ENCODE measurements around the gene BACH2. TPM values are rescaled to one million over a fixed set of nuclear protein-coding genes. Genes with fewer than 3 reads are reported as not detected.
"Not testable (repeated sequence)": the region's sequence is repeated elsewhere in the genome, so short reads cannot be mapped to it uniquely, and the experiment has no call there.

Gene BACH2
- total RNA-seq, 2 experiments from 2014 or later: 30.3 to 31.1 TPM

GRCh38 chr6:90048206-90048967 is 248.3 kb downstream of the BACH2 start:
- H3K9me3 Mint-ChIP-seq: peaks cover 5% of the 10 kb centered on the region
- ChIA-PET POLR2A (interaction anchor here (1.0 kb wide), 2 partner anchors 36 to 49 kb away, joined by 3 read pairs; no protein-coding TSS in a partner anchor), CTCF (no interaction called here)
- peaks cover 40% of the 10 kb centered on the region for H3K4me1 Mint-ChIP-seq
- DNase-seq: no peak
- H3K27ac Mint-ChIP-seq: peak overlapping the region; percentile 7
- H3K27me3 Mint-ChIP-seq: no peaks in the 10 kb centered on the region
- peaks cover 8% of the 10 kb centered on the region for H3K36me3 Mint-ChIP-seq (ENCODE audit: low read depth)
- H3K4me3 Mint-ChIP-seq: no peak overlapping the region

DNA sequence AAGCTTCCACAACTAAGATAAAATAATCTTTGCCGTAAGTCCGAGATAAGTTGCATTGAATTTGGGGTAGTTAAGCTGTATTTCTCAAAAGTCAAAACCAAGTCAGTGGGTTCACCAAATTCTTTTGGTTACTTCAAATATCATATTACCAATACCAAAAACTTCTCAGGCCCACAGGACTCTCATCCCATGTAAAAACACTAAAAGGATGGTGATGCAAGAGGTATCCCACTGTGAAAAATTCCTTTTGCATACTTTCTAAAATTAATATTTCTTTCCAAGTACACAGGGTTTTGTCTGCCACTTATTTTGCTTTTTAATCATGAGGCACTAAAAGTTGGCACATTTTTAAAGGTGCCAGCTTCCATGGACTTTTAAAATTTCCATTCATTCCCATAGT is 251.1 kb downstream of the BACH2 start:
- peaks cover 2% of the 10 kb centered on the region for H3K36me3 Mint-ChIP-seq (ENCODE audit: low read depth)
- no peak for DNase-seq

DNA sequence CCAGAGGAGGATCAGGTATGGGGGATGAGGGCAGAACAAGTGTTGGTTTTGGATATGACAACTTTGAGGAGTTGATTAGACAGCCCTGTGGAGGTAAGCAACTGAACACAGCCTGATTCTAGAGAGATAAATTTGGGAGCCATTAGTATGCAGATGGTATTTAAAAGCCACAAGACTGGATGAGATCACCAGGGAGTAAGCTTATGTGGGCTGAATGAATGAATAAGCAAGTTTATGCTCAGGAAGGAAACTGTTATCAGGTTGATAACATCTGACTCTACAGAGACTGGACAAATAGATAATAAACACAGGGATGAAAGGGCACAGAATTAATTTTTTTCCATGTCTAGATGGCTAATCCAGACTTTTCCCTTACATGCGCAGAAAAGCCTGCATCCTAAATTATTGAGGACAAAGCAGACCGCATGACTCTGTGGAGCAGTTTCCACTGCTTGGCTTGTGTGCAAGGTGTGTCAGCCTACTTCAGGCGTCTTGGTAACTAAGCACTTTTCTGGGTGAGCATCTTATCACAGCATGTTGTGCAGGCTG is 251.7 kb downstream of the BACH2 start:
- Mint-ChIP-seq H3K27ac (no peak overlapping the region), H3K4me1 (peaks cover 36% of the 10 kb centered on the region), H3K27me3 (no peaks in the 10 kb centered on the region), H3K36me3 (ENCODE audit: low read depth) (peaks cover 2% of the 10 kb centered on the region), H3K4me3 (no peak overlapping the region), H3K9me3 (no peaks in the 10 kb centered on the region)
- DNase-seq: no peak
- POLR2A ChIA-PET: interaction anchor here (1.2 kb wide), 1 partner anchor 90 kb away, joined by 3 read pairs; no protein-coding TSS in a partner anchor
- CTCF ChIA-PET: no interaction called here

More for the DNA sequence above, 251.1 kb downstream of the BACH2 start:
- no peaks in the 10 kb centered on the region for H3K9me3 Mint-ChIP-seq
- H3K27ac Mint-ChIP-seq: no peak overlapping the region
- no peak overlapping the region for H3K4me3 Mint-ChIP-seq
- no peaks in the 10 kb centered on the region for H3K27me3 Mint-ChIP-seq
- peaks cover 40% of the 10 kb centered on the region for H3K4me1 Mint-ChIP-seq
- POLR2A ChIA-PET: interaction anchor here (1.2 kb wide), 1 partner anchor 91 kb away, joined by 3 read pairs; no protein-coding TSS in a partner anchor
- CTCF ChIA-PET: interaction anchor here (1.1 kb wide), 1 partner anchor 105 kb away, joined by 3 read pairs; no protein-coding TSS in a partner anchor

DNA sequence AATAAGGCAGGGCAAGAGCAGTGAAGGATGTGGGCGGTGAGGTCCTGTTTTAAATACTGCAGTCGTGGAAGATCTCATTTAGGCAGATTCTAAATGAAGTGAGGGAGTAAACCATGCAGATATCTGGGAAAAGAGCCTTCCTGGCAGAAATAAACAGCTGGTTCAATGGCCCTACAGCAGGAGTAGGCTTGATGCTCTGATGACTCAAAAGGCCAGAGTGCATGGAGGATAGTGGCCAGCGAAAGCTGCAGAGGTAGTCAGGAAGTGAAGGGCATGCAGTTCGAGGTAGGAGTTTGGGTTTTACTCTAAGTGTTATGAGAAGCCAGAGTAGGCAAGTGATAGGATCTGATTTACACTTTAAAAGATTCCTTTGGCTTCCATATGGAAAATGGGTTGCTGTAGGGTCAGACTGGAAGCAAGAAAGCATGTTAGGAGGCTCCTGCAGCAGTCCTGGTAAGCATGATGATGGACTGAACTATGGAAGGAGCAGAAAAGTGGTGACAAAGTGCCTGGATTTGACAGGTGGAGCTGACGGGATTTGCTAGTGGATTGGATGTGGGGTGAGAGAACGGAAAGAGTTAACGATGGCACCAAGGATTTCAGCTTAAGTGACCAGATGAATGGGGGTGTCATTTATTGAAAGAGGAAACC is 252.3 kb downstream of the BACH2 start:
- peaks cover 2% of the 10 kb centered on the region for H3K36me3 Mint-ChIP-seq (ENCODE audit: low read depth)
- ChIA-PET POLR2A (no interaction called here), CTCF (no interaction called here)
- no peaks in the 10 kb centered on the region for H3K9me3 Mint-ChIP-seq
- no peak overlapping the region for H3K4me3 Mint-ChIP-seq
- DNase-seq: no peak
- H3K4me1 Mint-ChIP-seq: peaks cover 30% of the 10 kb centered on the region
- H3K27ac Mint-ChIP-seq: no peak overlapping the region
- H3K27me3 Mint-ChIP-seq: no peaks in the 10 kb centered on the region

DNA sequence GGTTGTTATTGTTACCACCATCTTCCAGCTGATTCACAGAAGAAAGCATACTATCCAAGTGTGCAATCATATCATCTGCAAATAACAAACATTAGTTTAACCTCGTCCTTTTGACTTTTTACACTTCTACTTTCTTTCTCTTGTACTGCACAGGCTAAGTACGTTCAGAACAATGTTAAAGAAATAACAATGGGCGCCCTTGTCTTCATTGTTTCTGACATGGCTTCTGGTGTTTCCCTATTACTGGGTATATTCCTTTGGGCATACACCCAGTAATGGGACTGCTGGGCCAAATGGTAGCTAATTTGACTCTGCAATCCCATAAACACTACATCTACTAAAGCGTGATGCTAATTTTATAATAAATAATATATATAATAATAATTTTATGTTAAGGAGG is 255.7 kb downstream of the BACH2 start:
- POLR2A ChIA-PET: no interaction called here
- CTCF ChIA-PET: no interaction called here
- H3K27ac Mint-ChIP-seq: no peak overlapping the region
- DNase-seq: no peak
- no peak overlapping the region for H3K4me3 Mint-ChIP-seq
- peaks cover 12% of the 10 kb centered on the region for H3K36me3 Mint-ChIP-seq (ENCODE audit: low read depth)
- peaks cover 4% of the 10 kb centered on the region for H3K9me3 Mint-ChIP-seq
- no peaks in the 10 kb centered on the region for H3K27me3 Mint-ChIP-seq
- H3K4me1 Mint-ChIP-seq: peaks cover 19% of the 10 kb centered on the region

GRCh38 chr6:90039911-90040310 is 256.7 kb downstream of the BACH2 start:
- H3K4me1 Mint-ChIP-seq: peaks cover 17% of the 10 kb centered on the region
- H3K36me3 Mint-ChIP-seq (ENCODE audit: low read depth): peaks cover 16% of the 10 kb centered on the region
- DNase-seq: no peak
- no peaks in the 10 kb centered on the region for H3K27me3 Mint-ChIP-seq
- H3K27ac Mint-ChIP-seq: no peak overlapping the region
- ChIA-PET POLR2A (no interaction called here), CTCF (interaction anchor here (0.7 kb wide), 1 partner anchor 584 kb away, joined by 3 read pairs; no protein-coding TSS in a partner anchor)
- H3K4me3 Mint-ChIP-seq: no peak overlapping the region
- H3K9me3 Mint-ChIP-seq: peaks cover 4% of the 10 kb centered on the region

DNA sequence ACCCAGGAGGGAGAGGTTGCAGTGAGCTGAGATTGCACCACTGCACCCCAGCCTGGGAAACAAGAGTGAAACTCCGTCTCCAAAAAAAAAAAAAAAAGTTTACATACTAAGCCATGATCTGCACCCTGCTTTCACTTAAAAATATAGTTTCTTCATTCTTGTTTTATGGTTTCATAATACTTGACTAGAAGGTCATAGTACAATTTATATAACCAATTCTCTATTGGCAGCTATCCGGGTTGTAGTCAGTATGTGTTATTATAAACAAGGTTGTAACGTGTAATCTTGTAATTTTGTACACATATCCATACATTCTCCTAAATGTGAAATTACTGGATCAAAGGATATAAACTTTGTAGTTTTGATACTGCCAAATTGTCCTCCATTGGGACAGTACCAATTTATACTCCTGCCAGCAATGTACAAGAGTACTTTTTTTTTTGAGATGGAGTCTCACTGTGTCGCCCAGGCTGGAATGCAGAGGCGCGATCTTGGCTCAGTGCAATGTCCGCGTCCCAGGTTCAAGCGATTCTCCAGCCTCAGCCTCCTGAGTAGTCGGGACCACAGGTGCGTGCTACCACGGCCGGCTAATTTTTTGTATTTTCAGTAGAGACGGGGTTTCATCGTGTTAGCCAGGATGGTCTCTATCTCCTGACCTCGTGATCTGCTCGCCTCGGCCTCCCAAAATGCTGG is 257.5 kb downstream of the BACH2 start:
- Mint-ChIP-seq H3K4me3 (no peak overlapping the region), H3K4me1 (peaks cover 17% of the 10 kb centered on the region), H3K27me3 (no peaks in the 10 kb centered on the region), H3K36me3 (ENCODE audit: low read depth) (peaks cover 16% of the 10 kb centered on the region), H3K27ac (no peak overlapping the region), H3K9me3 (peaks cover 4% of the 10 kb centered on the region)
- ChIA-PET CTCF (interaction anchor here (0.7 kb wide), 2 partner anchors 23 to 585 kb away, joined by 3 read pairs; no protein-coding TSS in a partner anchor), POLR2A (no interaction called here)
- no peak for DNase-seq

DNA sequence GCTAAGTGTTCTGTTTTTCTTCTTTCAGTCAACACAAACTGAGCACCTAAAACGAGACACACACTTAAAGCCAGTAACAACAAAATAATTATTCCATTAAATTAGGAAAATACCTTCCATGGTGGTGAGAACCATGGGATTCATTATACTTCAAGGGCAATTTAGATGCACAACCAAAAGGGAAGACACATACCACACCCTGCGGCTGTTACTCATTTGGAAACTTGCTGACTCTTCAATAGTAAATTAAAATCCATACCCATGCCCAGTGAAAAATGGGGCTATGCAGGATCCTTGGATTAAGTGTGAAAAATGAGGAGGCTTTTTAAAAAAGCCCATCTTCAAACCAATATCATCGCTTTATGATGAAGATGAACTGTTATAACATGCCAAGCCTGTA is 259.7 kb downstream of the BACH2 start:
- Mint-ChIP-seq H3K27me3 (no peaks in the 10 kb centered on the region), H3K4me3 (no peak overlapping the region), H3K9me3 (peaks cover 5% of the 10 kb centered on the region), H3K4me1 (peaks cover 18% of the 10 kb centered on the region), H3K36me3 (ENCODE audit: low read depth) (peaks cover 20% of the 10 kb centered on the region), H3K27ac (no peak overlapping the region)
- ChIA-PET CTCF (no interaction called here), POLR2A (no interaction called here)
- DNase-seq: no peak

DNA sequence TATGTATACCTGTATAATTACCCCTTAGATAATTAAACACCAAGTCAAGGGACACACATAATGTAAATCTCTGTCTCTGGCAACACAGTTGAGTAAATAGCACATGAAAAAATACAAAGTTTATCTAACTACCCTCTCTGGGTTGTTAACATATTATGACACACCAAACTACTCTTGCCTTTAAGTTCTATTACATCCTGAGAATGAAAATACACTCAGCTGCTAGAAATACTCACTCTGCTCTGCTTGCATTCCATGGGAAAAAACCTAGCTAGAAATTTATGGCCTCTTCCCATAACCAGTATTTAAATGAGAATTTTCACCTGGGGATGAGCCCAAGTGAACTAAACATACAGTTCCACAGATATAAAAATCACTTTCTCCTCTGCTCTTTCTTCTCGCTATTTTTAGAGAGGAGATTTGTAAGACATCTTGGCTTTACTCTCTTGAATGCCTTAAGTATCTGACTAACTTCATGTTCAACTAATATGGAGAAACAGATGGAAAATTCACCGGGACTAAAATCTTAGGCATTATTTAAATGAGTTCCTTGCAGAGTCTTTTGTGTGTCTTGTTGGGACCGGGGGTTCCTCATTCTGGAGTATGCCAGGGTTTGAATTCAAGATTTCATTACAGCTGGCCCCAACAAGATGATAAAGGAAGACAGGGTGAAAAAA is 261.5 kb downstream of the BACH2 start:
- Mint-ChIP-seq H3K4me3 (no peak overlapping the region), H3K9me3 (peaks cover 6% of the 10 kb centered on the region), H3K4me1 (peaks cover 20% of the 10 kb centered on the region), H3K27me3 (no peaks in the 10 kb centered on the region), H3K36me3 (ENCODE audit: low read depth) (peaks cover 22% of the 10 kb centered on the region), H3K27ac (no peak overlapping the region)
- no peak for DNase-seq
- POLR2A ChIA-PET: no interaction called here
- CTCF ChIA-PET: no interaction called here

- no peak overlapping the region for H3K4me3 Mint-ChIP-seq
- no peaks in the 10 kb centered on the region for H3K27me3 Mint-ChIP-seq
- POLR2A ChIA-PET: no interaction called here
- DNase-seq: no peak
- H3K4me1 Mint-ChIP-seq: peaks cover 34% of the 10 kb centered on the region
- H3K27ac Mint-ChIP-seq: no peak overlapping the region
- peaks cover 7% of the 10 kb centered on the region for H3K9me3 Mint-ChIP-seq
- CTCF ChIA-PET: no interaction called here
- peaks cover 23% of the 10 kb centered on the region for H3K36me3 Mint-ChIP-seq (ENCODE audit: low read depth)
Measured at GRCh38 chr6:90033746-90034271, 262.8 kb downstream of the BACH2 start.

DNA sequence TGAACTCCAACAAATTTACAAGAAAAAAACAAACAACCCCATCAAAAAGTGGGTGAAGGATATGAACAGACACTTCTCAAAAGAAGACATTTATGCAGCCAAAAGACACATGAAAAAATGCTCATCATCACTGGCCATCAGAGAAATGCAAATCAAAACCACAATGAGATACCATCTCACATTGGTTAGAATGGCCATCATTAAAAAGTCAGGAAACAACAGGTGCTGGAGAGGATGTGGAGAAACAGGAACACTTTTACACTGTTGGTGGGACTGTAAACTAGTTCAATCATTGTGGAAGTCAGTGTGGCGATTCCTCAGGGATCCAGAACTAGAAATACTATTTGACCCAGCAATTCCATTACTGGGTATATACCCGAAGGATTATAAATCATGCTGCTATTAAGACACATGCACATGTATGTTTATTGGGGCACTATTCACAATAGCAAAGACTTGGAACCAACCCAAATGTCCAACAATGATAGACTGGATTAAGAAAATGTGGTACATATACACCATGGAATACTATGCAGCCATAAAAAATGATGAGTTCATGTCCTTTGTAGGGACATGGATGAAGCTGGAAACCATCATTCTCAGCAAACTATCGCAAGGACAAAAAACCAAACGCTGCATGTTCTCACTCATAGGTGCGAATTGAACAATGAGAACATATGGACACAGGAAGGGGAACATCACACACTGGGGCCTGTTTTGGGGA is 264.0 kb downstream of the BACH2 start:
- Mint-ChIP-seq H3K4me1 (peaks cover 43% of the 10 kb centered on the region), H3K36me3 (ENCODE audit: low read depth) (peaks cover 22% of the 10 kb centered on the region)
- H3K9me3 Mint-ChIP-seq, H3K27ac Mint-ChIP-seq, H3K4me3 Mint-ChIP-seq, DNase-seq, POLR2A ChIA-PET, CTCF ChIA-PET, H3K27me3 Mint-ChIP-seq: not testable (repeated sequence)

GRCh38 chr6:90028995-90029635 is 267.5 kb downstream of the BACH2 start:
- ChIA-PET POLR2A (no interaction called here), CTCF (no interaction called here)
- H3K9me3 Mint-ChIP-seq: peaks cover 6% of the 10 kb centered on the region
- H3K4me3 Mint-ChIP-seq: peak overlapping the region; percentile 5
- peaks cover 54% of the 10 kb centered on the region for H3K4me1 Mint-ChIP-seq
- no peaks in the 10 kb centered on the region for H3K27me3 Mint-ChIP-seq
- H3K36me3 Mint-ChIP-seq (ENCODE audit: low read depth): peaks cover 23% of the 10 kb centered on the region
- no peak for DNase-seq
- H3K27ac Mint-ChIP-seq: peak overlapping the region; percentile 33

All from activated CD4-positive, alpha-beta memory T cell treated with anti-CD3 and anti-CD28 coated beads, Interleukin-2, amount 10 ng/mL, durations not matched to agents 7 days and 5 days (primary cell).